H9 (cell line): ENCODE results near the gene ITCH. TPM values are rescaled to one million over a fixed set of nuclear protein-coding genes. Genes with fewer than 3 reads are reported as not detected.

Experiments
- DNase-seq: peaks from one replicate; pipeline ENCODE4 v3.0.0-alpha.2; 2017
- H2AFZ ChIP-seq: one replicate; pipeline ENCODE4 v1.6.1; 2013; ENCODE audit warnings: mild to moderate bottlenecking, low read length, control low read depth, moderate library complexity
- H2AK5ac ChIP-seq: 2 replicates; pipeline ENCODE4 v1.6.1; 2013; ENCODE audit warnings: low read length, control low read depth, mixed read lengths; ENCODE audit not compliant: insufficient read length
- H2BK120ac ChIP-seq: one replicate; pipeline ENCODE4 v1.6.1; 2013; ENCODE audit warnings: low read depth, mild to moderate bottlenecking, low read length, control low read depth, inconsistent platforms; ENCODE audit not compliant: poor library complexity, severe bottlenecking
- H2BK12ac ChIP-seq: 2 replicates; pipeline ENCODE4 v1.6.1; 2013; ENCODE audit warnings: low read length, control low read depth, mixed read lengths, low read depth; ENCODE audit not compliant: insufficient read length
- H2BK15ac ChIP-seq: 2 replicates; pipeline ENCODE4 v1.6.1; 2013; ENCODE audit warnings: low read depth, low read length, control low read depth
- H2BK20ac ChIP-seq: one replicate; pipeline ENCODE4 v1.6.1; 2013; ENCODE audit warnings: low read depth, mild to moderate bottlenecking, low read length, control low read depth, inconsistent platforms; ENCODE audit not compliant: poor library complexity, severe bottlenecking
- H2BK5ac ChIP-seq: 2 replicates; pipeline ENCODE4 v1.6.1; 2013; ENCODE audit warnings: low read length, control low read depth, mixed read lengths; ENCODE audit not compliant: insufficient read length
- H3K14ac ChIP-seq: 2 replicates; pipeline ENCODE4 v1.6.1; 2013; ENCODE audit warnings: low read length, control low read depth; ENCODE audit not compliant: insufficient read depth
- H3K18ac ChIP-seq: 2 replicates; pipeline ENCODE4 v1.6.1; 2013; ENCODE audit warnings: low read depth, mild to moderate bottlenecking, mixed read lengths, low read length, control low read depth; ENCODE audit not compliant: insufficient read length
- H3K23ac ChIP-seq: 2 replicates; pipeline ENCODE4 v1.6.1; 2013; ENCODE audit warnings: low read length, control low read depth, mixed read lengths, low read depth; ENCODE audit not compliant: insufficient read length
- H3K23me2 ChIP-seq: 2 replicates; pipeline ENCODE4 v1.6.1; 2013; ENCODE audit warnings: low read depth, mild to moderate bottlenecking, mixed read lengths, low read length, control low read depth; ENCODE audit not compliant: insufficient read length, poor library complexity, severe bottlenecking
- H3K27ac ChIP-seq: 2 replicates; pipeline ENCODE4 v1.5.1; 2013; ENCODE audit warnings: low read length, control low read depth, mixed read lengths, low read depth; ENCODE audit not compliant: insufficient read length
- H3K27me3 ChIP-seq: 2 replicates; pipeline ENCODE4 v1.6.1; 2013; ENCODE audit warnings: low read length, control low read depth, inconsistent platforms; ENCODE audit not compliant: insufficient read depth
- H3K4ac ChIP-seq: 2 replicates; pipeline ENCODE4 v1.6.1; 2013; ENCODE audit warnings: low read depth, mild to moderate bottlenecking, control low read depth, inconsistent platforms, low read length, moderate library complexity
- H3K4me1 ChIP-seq: 2 replicates; pipeline ENCODE4 v1.6.1; 2013; ENCODE audit warnings: low read length, control low read depth, inconsistent platforms; ENCODE audit not compliant: insufficient read depth
- H3K4me2 ChIP-seq: 2 replicates; pipeline ENCODE4 v1.6.1; 2013; ENCODE audit warnings: low read length, control low read depth, mixed read lengths; ENCODE audit not compliant: insufficient read length, insufficient read depth
- H3K56ac ChIP-seq: 2 replicates; pipeline ENCODE4 v1.6.1; 2013; ENCODE audit warnings: low read depth, mild to moderate bottlenecking, mixed read lengths, low read length, control low read depth; ENCODE audit not compliant: insufficient read length
- H3K79me1 ChIP-seq: 2 replicates; pipeline ENCODE4 v1.6.1; 2013; ENCODE audit warnings: low read depth, mild to moderate bottlenecking, moderate library complexity, low read length, control low read depth, inconsistent platforms; ENCODE audit not compliant: insufficient read depth, poor library complexity, severe bottlenecking
- H3K79me2 ChIP-seq: 2 replicates; pipeline ENCODE4 v1.6.1; 2013; ENCODE audit warnings: low read length, control low read depth, inconsistent platforms; ENCODE audit not compliant: insufficient read depth
- H3K9ac ChIP-seq: 2 replicates; pipeline ENCODE4 v1.6.1; 2013; ENCODE audit warnings: low read length, control low read depth, mixed read lengths; ENCODE audit not compliant: insufficient read length; ENCODE audit errors: extremely low read depth
- H3K9me3 ChIP-seq: one replicate; pipeline ENCODE4 v1.6.1; 2013; ENCODE audit warnings: low read depth, low read length, inconsistent platforms; ENCODE audit not compliant: control insufficient read depth
- H3T11ph ChIP-seq: one replicate; pipeline ENCODE4 v1.6.1; 2013; ENCODE audit warnings: mild to moderate bottlenecking, low read length, control low read depth, inconsistent platforms
- H4K20me1 ChIP-seq: one replicate; pipeline ENCODE4 v1.6.1; 2013; ENCODE audit not compliant: control insufficient read depth, insufficient read length, insufficient read depth
- H4K5ac ChIP-seq: 2 replicates; pipeline ENCODE4 v1.6.1; 2013; ENCODE audit warnings: low read depth, mild to moderate bottlenecking, mixed read lengths, low read length, control low read depth; ENCODE audit not compliant: insufficient read length
- H4K8ac ChIP-seq: replicated peaks from 2 replicates; pipeline ENCODE4 v1.6.1; 2013; ENCODE audit warnings: low read length, control low read depth, mixed read lengths, low read depth; ENCODE audit not compliant: insufficient read length
- H4K91ac ChIP-seq: 2 replicates; pipeline ENCODE4 v1.6.1; 2013; ENCODE audit warnings: low read depth, mild to moderate bottlenecking, moderate library complexity, mixed read lengths, low read length, control low read depth; ENCODE audit not compliant: insufficient read length
- H3K27ac Mint-ChIP-seq, 3 experiments: 2 replicates in 2 of 3; 3 replicates in 1 of 3; pipeline ENCODE4 v1.8.0; 2020 to 2021; ENCODE audit warnings: mixed read lengths in 3 of 3, mild to moderate bottlenecking in 1 of 3, moderate library complexity in 1 of 3
- H3K27me3 Mint-ChIP-seq: 2 replicates; pipeline ENCODE4 v1.8.0; 2021; ENCODE audit warnings: low read depth, mild to moderate bottlenecking, moderate library complexity, mixed read lengths
- H3K36me3 Mint-ChIP-seq, 3 experiments: 2 replicates in 2 of 3; 3 replicates in 1 of 3; pipeline ENCODE4 v1.8.0; 2020 to 2021; ENCODE audit warnings: low read depth in 3 of 3, mixed read lengths in 3 of 3; ENCODE audit not compliant: insufficient read depth in 1 of 3
- H3K4me1 Mint-ChIP-seq, 2 experiments: 2 replicates each; pipeline ENCODE4 v1.8.0; 2020; ENCODE audit warnings: mixed read lengths in 2 of 2
- H3K4me3 Mint-ChIP-seq, 2 experiments: 2 replicates in 1 of 2; 3 replicates in 1 of 2; pipeline ENCODE4 v1.8.0; 2020 to 2021; ENCODE audit warnings: mild to moderate bottlenecking in 2 of 2, mixed read lengths in 2 of 2, moderate library complexity in 1 of 2
- H3K9me3 Mint-ChIP-seq, 2 experiments: 2 replicates in 1 of 2; 3 replicates in 1 of 2; pipeline ENCODE4 v1.8.0; 2020; ENCODE audit warnings: mild to moderate bottlenecking in 2 of 2, mixed read lengths in 2 of 2, moderate library complexity in 1 of 2
- WGBS: extraction: QIAGEN DNeasy Blood & Tissue Kit; methylation state at CpG from one replicate; pipeline ENCODE4 v1.1.7; 2013; ENCODE audit warnings: missing lambda C conversion rate, low lambda C conversion rate, mixed read lengths; ENCODE audit not compliant: insufficient read length; ENCODE audit errors: extremely low coverage; 5-methylcytosine and 5-hydroxymethylcytosine counted together
- total RNA-seq: library from RNA; stranded (reverse); gene quantifications from 2 replicates; pipeline ENCODE4 v1.2.1, GENCODE V29; 2021
- TF ChIP-seq, protein P1 (sequence below): fragments of 200-600 bp; sonication (generic); conservative IDR thresholded peaks from 3 replicates; pipeline ENCODE4 v1.8.0; 2021; ENCODE audit warnings: antibody characterized with exemption, mild to moderate bottlenecking

ITCH gene
- total RNA-seq, 1 experiment from 2014 or later = 55.9 TPM

- H3K4me3 Mint-ChIP-seq = 0 out of 5 replicates have a peak overlapping the region, but pooled peaks of 1 of the 2 experiments have one; percentile 9
- 0 out of 2 replicates have a peak overlapping the region, but pooled peaks have one; percentile 9 for H3K14ac ChIP-seq
- H2AFZ ChIP-seq = no peak overlapping the region
- H2BK20ac ChIP-seq = no peak overlapping the region
- no peaks in the 10 kb centered on the region for H3K79me1 ChIP-seq
- H3K4me1 Mint-ChIP-seq = peaks cover 24 to 25% of the 10 kb centered on the region in 2 experiments
- no peak overlapping the region for H2BK120ac ChIP-seq
- no peak overlapping the region for H3T11ph ChIP-seq
- no peaks in the 10 kb centered on the region; the same call in 1 of the 2 replicates for H3K27me3 ChIP-seq
- no peak overlapping the region for H3K23ac ChIP-seq
- no peak overlapping the region for H4K91ac ChIP-seq
- H3K27ac Mint-ChIP-seq = peak overlapping the region; percentile 17 to 81 (median 72); a peak in 4 of 7 replicates
- peaks cover 0 to 1% of the 10 kb centered on the region in 2 experiments; a peak in 1 of 5 replicates for H3K9me3 Mint-ChIP-seq
- no peak overlapping the region for H2BK12ac ChIP-seq
- peaks cover 2% of the 10 kb centered on the region; the same call in 1 of the 2 replicates for H3K4me1 ChIP-seq
- H3K9me3 ChIP-seq = no peaks in the 10 kb centered on the region
- peak; percentile 91 for DNase-seq
- no peak overlapping the region for H2BK5ac ChIP-seq
- no CpG with 5 or more reads among the region's 20 CpGs for WGBS
- no peak overlapping the region for H3K9ac ChIP-seq
- peak overlapping the region; percentile 77 for H3K18ac ChIP-seq
- TF ChIP-seq, protein P1, sequence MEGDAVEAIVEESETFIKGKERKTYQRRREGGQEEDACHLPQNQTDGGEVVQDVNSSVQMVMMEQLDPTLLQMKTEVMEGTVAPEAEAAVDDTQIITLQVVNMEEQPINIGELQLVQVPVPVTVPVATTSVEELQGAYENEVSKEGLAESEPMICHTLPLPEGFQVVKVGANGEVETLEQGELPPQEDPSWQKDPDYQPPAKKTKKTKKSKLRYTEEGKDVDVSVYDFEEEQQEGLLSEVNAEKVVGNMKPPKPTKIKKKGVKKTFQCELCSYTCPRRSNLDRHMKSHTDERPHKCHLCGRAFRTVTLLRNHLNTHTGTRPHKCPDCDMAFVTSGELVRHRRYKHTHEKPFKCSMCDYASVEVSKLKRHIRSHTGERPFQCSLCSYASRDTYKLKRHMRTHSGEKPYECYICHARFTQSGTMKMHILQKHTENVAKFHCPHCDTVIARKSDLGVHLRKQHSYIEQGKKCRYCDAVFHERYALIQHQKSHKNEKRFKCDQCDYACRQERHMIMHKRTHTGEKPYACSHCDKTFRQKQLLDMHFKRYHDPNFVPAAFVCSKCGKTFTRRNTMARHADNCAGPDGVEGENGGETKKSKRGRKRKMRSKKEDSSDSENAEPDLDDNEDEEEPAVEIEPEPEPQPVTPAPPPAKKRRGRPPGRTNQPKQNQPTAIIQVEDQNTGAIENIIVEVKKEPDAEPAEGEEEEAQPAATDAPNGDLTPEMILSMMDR = no peak
- H3K79me2 ChIP-seq = no peaks in the 10 kb centered on the region
- H4K5ac ChIP-seq = no peak overlapping the region
- H3K23me2 ChIP-seq = peaks cover under 1% of the 10 kb centered on the region
- H3K27me3 Mint-ChIP-seq = peaks cover 13% of the 10 kb centered on the region
- no peak overlapping the region for H2AK5ac ChIP-seq
- no peak overlapping the region for H4K8ac ChIP-seq
- no peak overlapping the region; the same call in 1 of the 2 replicates for H3K4ac ChIP-seq
- no peaks in the 10 kb centered on the region; a peak in 1 of 7 replicates for H3K36me3 Mint-ChIP-seq
- no peak overlapping the region for H3K27ac ChIP-seq
- H2BK15ac ChIP-seq = no peak overlapping the region
- H3K4me2 ChIP-seq = no peak overlapping the region
- H3K56ac ChIP-seq = no peak overlapping the region
- no peaks in the 10 kb centered on the region for H4K20me1 ChIP-seq
Measured at GRCh38 chr20:34549291-34549928, 186.3 kb downstream of the ITCH start.
